ENCODE results near the gene RNF32.

RNF32 gene

GRCh38 chr7:156676263-156676662 lies 35.7 kb downstream of the RNF32 start:
- TF ChIP-seq OSR1 (CRISPR knock-in tag; IDR thresholded peaks at IDR 0.05): no peak
- TF ChIP-seq ZNF565 (CRISPR knock-in tag; conservative IDR thresholded peaks at IDR 0.05; ENCODE audit: low read depth): no peak
- TF ChIP-seq ZC3H10 (CRISPR knock-in tag; IDR thresholded peaks at IDR 0.05): no peak
- no peak for TF ChIP-seq SNAI2 (CRISPR knock-in tag; IDR thresholded peaks at IDR 0.05)
- TF ChIP-seq POU6F1 (CRISPR knock-in tag; IDR thresholded peaks at IDR 0.05; ENCODE audit: borderline replicate concordance, low read depth): no peak
- no peak for TF ChIP-seq CSDC2 (CRISPR knock-in tag; IDR thresholded peaks at IDR 0.05)
- ATAC-seq: no peak

GRCh38 chr7:156677374-156678054 lies 36.9 kb downstream of the RNF32 start:
- TF ChIP-seq TSHZ2 (CRISPR knock-in tag; IDR thresholded peaks at IDR 0.05) (no peak), BACH2 (CRISPR knock-in tag; IDR thresholded peaks at IDR 0.05; ENCODE audit: borderline replicate concordance) (no peak), TOX (CRISPR knock-in tag; IDR thresholded peaks at IDR 0.05; ENCODE audit: borderline replicate concordance) (no peak), CSDC2 (CRISPR knock-in tag; IDR thresholded peaks at IDR 0.05) (no peak), POU6F1 (CRISPR knock-in tag; IDR thresholded peaks at IDR 0.05; ENCODE audit: borderline replicate concordance, low read depth) (no peak), ZFP30 (CRISPR knock-in tag; IDR thresholded peaks at IDR 0.05) (no peak), ZNF565 (CRISPR knock-in tag; conservative IDR thresholded peaks at IDR 0.05; ENCODE audit: low read depth) (no peak), CSRNP3 (CRISPR knock-in tag; IDR thresholded peaks at IDR 0.05) (no peak), ESRRG (CRISPR knock-in tag; IDR thresholded peaks at IDR 0.05) (no peak), ZFP3 (CRISPR knock-in tag; IDR thresholded peaks at IDR 0.05) (no peak), OSR1 (CRISPR knock-in tag; IDR thresholded peaks at IDR 0.05) (no peak), ZNF70 (CRISPR knock-in tag; IDR thresholded peaks at IDR 0.05) (no peak), PATZ1 (CRISPR knock-in tag; IDR thresholded peaks at IDR 0.05; ENCODE audit: borderline replicate concordance) (no peak), SNAI2 (CRISPR knock-in tag; IDR thresholded peaks at IDR 0.05) (no peak), CREB5 (CRISPR knock-in tag; IDR thresholded peaks at IDR 0.05; ENCODE audit: low read depth) (no peak), ARNTL (CRISPR knock-in tag; IDR thresholded peaks at IDR 0.05; ENCODE audit: borderline replicate concordance, low read depth) (no peak), ZNF8 (CRISPR knock-in tag; IDR thresholded peaks at IDR 0.05) (no peak)
- ATAC-seq: no peak

GRCh38 chr7:156680281-156680680 lies 39.7 kb downstream of the RNF32 start:
- peak; percentile 40; the same call in 1 of the 3 replicates for ATAC-seq
- TF ChIP-seq ISL1 (CRISPR knock-in tag; IDR thresholded peaks at IDR 0.05) (0 out of 2 replicates have a peak, but pooled peaks have one; percentile 21), PPARA (CRISPR knock-in tag; IDR thresholded peaks at IDR 0.05; ENCODE audit: borderline replicate concordance) (no peak), SNAI2 (CRISPR knock-in tag; IDR thresholded peaks at IDR 0.05) (no peak), ZFP3 (CRISPR knock-in tag; IDR thresholded peaks at IDR 0.05) (no peak), ZC3H10 (CRISPR knock-in tag; IDR thresholded peaks at IDR 0.05) (no peak), TOX (CRISPR knock-in tag; IDR thresholded peaks at IDR 0.05; ENCODE audit: borderline replicate concordance) (no peak)
